Measurements from ENCODE around the gene FAM177A1.

DNA sequence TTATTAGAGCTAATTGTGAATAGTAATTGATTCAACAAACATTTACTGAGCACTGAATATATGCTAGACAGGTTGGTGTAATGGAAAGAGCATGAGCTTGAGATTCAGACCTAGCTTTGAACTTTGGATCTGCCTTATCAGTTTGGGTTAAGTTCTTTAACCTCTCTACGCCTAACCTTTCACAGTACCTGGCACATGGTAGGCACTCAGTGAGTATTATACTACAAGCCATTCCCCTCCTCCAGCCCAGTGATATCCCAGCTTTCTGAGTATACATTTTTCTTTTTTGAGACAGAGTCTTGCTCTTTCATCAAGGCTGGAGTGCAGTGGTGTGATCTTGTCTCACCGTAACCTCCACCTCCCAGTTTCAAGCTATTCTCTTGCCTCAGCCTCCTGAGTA is 32.0 kb downstream of the FAM177A1 start:
- TF ChIP-seq POLR2A (IDR thresholded peaks at IDR 0.05; ENCODE audit: low read depth, low read length) (no peak), POLR2AphosphoS5 (IDR thresholded peaks at IDR 0.05; ENCODE audit: low read depth, low read length) (no peak)

Measured in GM12892 (cell line).